GM12878 (cell line): ENCODE measurements around the gene C15orf62. TPM values are rescaled to one million over a fixed set of nuclear protein-coding genes. Genes with fewer than 3 reads are reported as not detected.

Experiments used
- ATAC-seq: fragments of 200-7000 bp; cut with Tn5 transposase; 3 replicates; pipeline ENCODE4 v1.9.1; 2020; ENCODE audit warnings: mild to moderate bottlenecking, moderate library complexity
- BruUV-seq: library from RNA; stranded (reverse); fragments of 400-500 nt; replicated peaks from 2 replicates; lab custom pipeline; 2021; lab: Mats Ljungman, UMichigan
- CTCF ChIA-PET: fragments of 300-600 bp; sonication (Branson Sonifier 250); formaldehyde crosslinking; extraction: SDS; loops from one replicate; lab custom pipeline; 2021; ENCODE audit warnings: inconsistent platforms; lab: Yijun Ruan, JAX
- POLR2A ChIA-PET: fragments of 350-600 bp; formaldehyde crosslinking; extraction: SDS; loops from one replicate; lab custom pipeline; 2021; ENCODE audit warnings: inconsistent platforms; lab: Charles Lee
- RAD21 ChIA-PET: fragments of 300-600 bp; sonication (Branson Sonifier 250); formaldehyde crosslinking; loops from one replicate; lab custom pipeline; 2023; ENCODE audit warnings: antibody characterized with exemption; ENCODE audit not compliant: unreplicated experiment; lab: Charles Lee
- SMC1A ChIA-PET: fragments of 300-600 bp; sonication (Branson Sonifier 250); formaldehyde crosslinking; loops from one replicate; lab custom pipeline; 2023; ENCODE audit not compliant: unreplicated experiment, uncharacterized antibody; lab: Charles Lee
- DNase-seq: peaks from one replicate; pipeline ENCODE4 v3.0.0-alpha.2; 2011; ENCODE audit warnings: low read depth, low spot score
- FAIRE-seq: peaks from 3 replicates; lab custom pipeline; 2011; peaks lifted over from hg19 to GRCh38; lab: Jason Lieb, UNC
- H2AFZ ChIP-seq: 2 replicates; pipeline ENCODE4 v1.6.0; 2011; ENCODE audit warnings: low read depth, low read length, control low read depth; ENCODE audit not compliant: control insufficient read depth
- H3K27ac ChIP-seq: 2 replicates; pipeline ENCODE4 v1.5.1; 2011; ENCODE audit warnings: control low read depth; ENCODE audit not compliant: control insufficient read depth, insufficient read depth
- H3K27me3 ChIP-seq, 2 experiments: replicated peaks in 1 of 2; 2 replicates each; pipeline versions ENCODE4 v1.6.0 to v1.6.1; 2011; ENCODE audit warnings: low read length in 1 of 2; ENCODE audit not compliant: control insufficient read depth in 2 of 2, insufficient read depth in 2 of 2
- H3K36me3 ChIP-seq, 2 experiments: 2 replicates each; pipeline ENCODE4 v1.5.1; 2011; ENCODE audit warnings: low read length in 1 of 2; ENCODE audit not compliant: control insufficient read depth in 2 of 2, insufficient read depth in 2 of 2
- H3K4me1 ChIP-seq: 2 replicates; pipeline ENCODE4 v1.6.1; 2011; ENCODE audit warnings: mild to moderate bottlenecking, low read length, moderate library complexity, mixed read lengths; ENCODE audit not compliant: control insufficient read depth, insufficient read depth
- H3K4me2 ChIP-seq: 2 replicates; pipeline ENCODE4 v1.6.0; 2011; ENCODE audit warnings: control low read depth; ENCODE audit not compliant: control insufficient read depth, insufficient read depth
- H3K4me3 ChIP-seq: fragments of 200-600 bp; sonication (generic); 2 replicates; pipeline ENCODE4 v1.5.1; 2016
- H3K79me2 ChIP-seq: 2 replicates; pipeline ENCODE4 v1.6.0; 2011; ENCODE audit warnings: low read length; ENCODE audit not compliant: control insufficient read depth, insufficient read depth
- H3K9ac ChIP-seq: 2 replicates; pipeline ENCODE4 v1.8.0; 2011; ENCODE audit warnings: low read length, control low read depth, mixed read lengths; ENCODE audit not compliant: control insufficient read depth, insufficient read depth
- H3K9me3 ChIP-seq: replicated peaks from 3 replicates; pipeline ENCODE4 v1.5.1; 2011; ENCODE audit warnings: mild to moderate bottlenecking, low read length; ENCODE audit not compliant: control insufficient read depth, insufficient read depth
- H4K20me1 ChIP-seq: 2 replicates; pipeline ENCODE4 v1.6.0; 2011; ENCODE audit not compliant: control insufficient read depth, insufficient read depth
- CHD1 ChIP-seq: IDR thresholded peaks from 2 replicates; pipeline ENCODE4 v1.6.1; 2012; ENCODE audit warnings: low read depth, low read length, improper control_type of control experiment
- CHD2 ChIP-seq: IDR thresholded peaks from 2 replicates; pipeline ENCODE4 v1.6.1; 2011; ENCODE audit warnings: low read depth, low read length, improper control_type of control experiment, borderline replicate concordance
- EP300 ChIP-seq, 2 experiments: fragments of 150-350 bp in 1 of 2; IDR thresholded peaks; 2 replicates each; pipeline ENCODE4 v1.6.1; 2011 to 2012; ENCODE audit warnings: low read depth in 2 of 2, low read length in 2 of 2, borderline replicate concordance in 1 of 2, improper control_type of control experiment in 1 of 2, inconsistent platforms in 1 of 2; ENCODE audit not compliant: control insufficient read depth in 1 of 2
- GABPA ChIP-seq: IDR thresholded peaks from 2 replicates; pipeline ENCODE4 v1.6.1; 2014; ENCODE audit warnings: antibody characterized with exemption, low read depth, mild to moderate bottlenecking, inconsistent platforms
- HDGF ChIP-seq: fragments of 450-650 bp; IDR thresholded peaks from 2 replicates; pipeline ENCODE4 v1.6.1; 2016; ENCODE audit warnings: antibody characterized with exemption
- IKZF2 ChIP-seq, 2 experiments: fragments of 450-650 bp; IDR thresholded peaks; 2 replicates each; pipeline ENCODE4 v1.6.1; 2017; ENCODE audit warnings: mild to moderate bottlenecking in 2 of 2, moderate library complexity in 2 of 2
- KDM1A ChIP-seq: fragments of 200-600 bp; sonication (generic); IDR thresholded peaks from 2 replicates; pipeline ENCODE4 v1.6.1; 2016; ENCODE audit warnings: borderline replicate concordance
- KLF5 ChIP-seq: fragments of 450-650 bp; IDR thresholded peaks from 2 replicates; pipeline ENCODE4 v1.6.1; 2014; ENCODE audit warnings: mild to moderate bottlenecking; ENCODE audit not compliant: partially characterized antibody
- MYC ChIP-seq: IDR thresholded peaks from 2 replicates; pipeline ENCODE4 v1.6.1; 2011; ENCODE audit warnings: mild to moderate bottlenecking, low read length, moderate library complexity, inconsistent platforms; ENCODE audit not compliant: insufficient read depth, insufficient replicate concordance, insufficient read length, severe bottlenecking
- SMAD1 ChIP-seq: fragments of 450-650 bp; IDR thresholded peaks from 2 replicates; pipeline ENCODE4 v1.6.1; 2018; ENCODE audit warnings: mild to moderate bottlenecking, low read depth; ENCODE audit not compliant: partially characterized antibody
- SMARCA5 ChIP-seq: fragments of 450-650 bp; IDR thresholded peaks from 2 replicates; pipeline ENCODE4 v1.6.1; 2017; ENCODE audit warnings: mild to moderate bottlenecking
- ZNF207 ChIP-seq: fragments of 450-650 bp; IDR thresholded peaks from 2 replicates; pipeline ENCODE4 v1.6.1; 2014; ENCODE audit warnings: antibody characterized with exemption, mild to moderate bottlenecking, borderline replicate concordance
- ZNF622 ChIP-seq: fragments of 450-650 bp; IDR thresholded peaks from 2 replicates; pipeline ENCODE4 v1.6.1; 2017; ENCODE audit warnings: mild to moderate bottlenecking, inconsistent platforms
- WGBS: methylation state at CpG from one replicate; pipeline ENCODE4 v1.1.6; 2016; ENCODE audit warnings: low lambda C conversion rate; ENCODE audit not compliant: insufficient replicate concordance, insufficient coverage; ENCODE audit errors: missing lambda C conversion rate; 5-methylcytosine and 5-hydroxymethylcytosine counted together
- in situ Hi-C: fragments of 300-500 bp; cut with MboI; formaldehyde crosslinking; loops from 9 replicates; pipeline ENCODE4 v1.14.3; 2018; ENCODE audit warnings: mixed read lengths
- intact Hi-C: fragments of 100-400 bp; cut with micrococcal nuclease; formaldehyde crosslinking; loops from one replicate; pipeline ENCODE4 v1.14.2; 2022; ENCODE audit not compliant: unreplicated experiment
- polyA plus RNA-seq, 11 experiments: library from polyadenylated mRNA; depleted of rRNA in 4 of 11; unstranded in 6 of 11; stranded (reverse) in 5 of 11; fragments of >200 nt; fragmentation: Nextera tagmentation in 4 of 11; fragmentation: Illumina TruSeq in 1 of 11; extraction: Ambion mirVana in 4 of 11; extraction: Trizol in 1 of 11; gene quantifications; 1 replicate in 1 of 11; 2 replicates in 10 of 11; pipeline versions ENCODE4 v1.2.1 to v1.2.3, GENCODE V29; 2011 to 2016; ENCODE audit warnings: inconsistent platforms in 2 of 11, missing spikeins in 2 of 11, low read depth in 1 of 11
- total RNA-seq, 4 experiments: library from RNA; depleted of rRNA in 3 of 4; stranded (reverse); fragments of >200 nt in 3 of 4; fragmentation: Illumina TruSeq in 1 of 4; extraction: Trizol in 1 of 4; gene quantifications; 2 replicates each; pipeline versions ENCODE4 v1.2.1 to v1.2.3, GENCODE V29; 2013 to 2021
- TF ChIP-seq, protein P1 (sequence below): IDR thresholded peaks from 2 replicates; pipeline ENCODE4 v1.6.1; 2011; ENCODE audit warnings: borderline replicate concordance, low read depth, mild to moderate bottlenecking, moderate library complexity, low read length; ENCODE audit not compliant: insufficient read depth, poor library complexity, severe bottlenecking
- TF ChIP-seq, protein P2 (sequence below): IDR thresholded peaks from 2 replicates; pipeline ENCODE4 v1.6.1; 2012; ENCODE audit warnings: improper control_type of control experiment, low read depth, low read length; ENCODE audit not compliant: insufficient replicate concordance

The C15orf62 gene
- total and polyA plus RNA-seq, 10 of the 15 experiments (the other 5 are each of a cell fraction or from before 2014, with no cell fraction given), result 0.06 to 0.68 (median 0.40) TPM; not detected in 1

DNA sequence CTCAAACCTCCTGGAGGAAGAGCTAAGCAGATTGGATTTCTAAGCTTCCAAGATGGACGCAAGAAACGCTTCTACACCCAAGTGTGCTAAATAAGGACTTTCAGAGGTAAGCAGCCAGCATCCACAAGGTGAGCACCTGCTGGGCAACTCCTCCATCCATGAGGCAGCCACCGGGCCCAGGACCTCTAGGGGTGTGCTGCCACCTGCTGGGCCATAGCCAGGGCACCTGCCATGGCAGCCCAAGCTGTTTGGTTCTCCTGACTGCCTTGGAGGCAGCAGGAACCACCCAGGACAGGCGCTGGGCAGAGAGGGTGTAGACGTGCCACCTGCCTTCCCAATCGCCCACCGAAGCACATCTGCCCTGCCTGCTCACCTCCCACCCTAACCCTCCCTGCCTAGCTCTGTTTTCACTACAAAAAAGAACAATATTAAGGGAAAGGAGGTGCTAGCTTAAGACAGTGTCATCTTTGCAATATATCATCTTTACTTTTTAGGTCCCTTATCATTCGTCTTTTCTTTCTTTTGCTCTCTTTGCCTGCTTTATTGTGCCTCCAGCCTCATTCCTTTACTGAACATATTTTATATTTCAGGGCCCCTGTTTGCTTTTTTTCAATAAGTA, 12.9 kb downstream of the C15orf62 start (continued):
- TF ChIP-seq CHD2 (no peak), KDM1A (no peak), SMARCA5 (peak; percentile 80), SMAD1 (no peak), CHD1 (no peak)
- TF ChIP-seq, protein P1, sequence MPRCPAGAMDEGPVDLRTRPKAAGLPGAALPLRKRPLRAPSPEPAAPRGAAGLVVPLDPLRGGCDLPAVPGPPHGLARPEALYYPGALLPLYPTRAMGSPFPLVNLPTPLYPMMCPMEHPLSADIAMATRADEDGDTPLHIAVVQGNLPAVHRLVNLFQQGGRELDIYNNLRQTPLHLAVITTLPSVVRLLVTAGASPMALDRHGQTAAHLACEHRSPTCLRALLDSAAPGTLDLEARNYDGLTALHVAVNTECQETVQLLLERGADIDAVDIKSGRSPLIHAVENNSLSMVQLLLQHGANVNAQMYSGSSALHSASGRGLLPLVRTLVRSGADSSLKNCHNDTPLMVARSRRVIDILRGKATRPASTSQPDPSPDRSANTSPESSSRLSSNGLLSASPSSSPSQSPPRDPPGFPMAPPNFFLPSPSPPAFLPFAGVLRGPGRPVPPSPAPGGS, result no peak
- TF ChIP-seq, all 136 proteins: peak for 15

DNA sequence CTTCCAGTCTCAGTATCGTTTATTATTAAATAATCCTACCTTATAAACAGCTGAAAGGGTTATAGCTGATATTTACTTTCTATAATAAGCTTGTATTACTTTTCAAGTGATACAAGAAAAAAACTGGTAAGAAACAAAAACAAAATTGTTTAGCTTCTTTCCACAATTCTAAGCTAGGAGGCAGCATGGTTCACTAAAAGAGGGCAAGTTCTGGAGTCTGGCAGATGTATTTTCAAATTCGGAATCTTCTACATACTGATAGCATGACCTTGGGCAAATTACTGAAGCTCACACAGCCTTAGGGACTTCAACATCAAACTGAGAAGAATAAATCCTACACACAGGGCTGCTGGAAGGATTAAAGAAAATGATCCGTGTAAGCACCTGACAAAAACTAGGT, 15.4 kb downstream of the C15orf62 start:
- intact Hi-C loops (no loop called here), in situ Hi-C loops (loop anchor here (5.0 kb wide), 1 partner anchor 268 kb away; no protein-coding TSS in a partner anchor)
- no peak for ATAC-seq
- Histone ChIP-seq H2AFZ (no peak overlapping the region), H3K9me3 (no peaks in the 10 kb centered on the region), H3K36me3 (peaks cover 0 to 7% of the 10 kb centered on the region in 2 experiments; a peak in 2 of 4 replicates), H3K79me2 (peaks cover 5% of the 10 kb centered on the region), H3K27me3 (no peaks in the 10 kb centered on the region), H3K4me1 (peaks cover 9% of the 10 kb centered on the region), H3K9ac (no peak overlapping the region), H3K4me2 (no peak overlapping the region), H4K20me1 (no peaks in the 10 kb centered on the region), H3K4me3 (no peak overlapping the region), H3K27ac (no peak overlapping the region)
- ChIA-PET POLR2A (interaction anchor here (1.7 kb wide), 1 partner anchor 84 kb away, joined by 4 read pairs; no protein-coding TSS in a partner anchor), CTCF (interaction anchor here (0.7 to 6.6 kb wide), 18 partner anchors 15 to 400 kb away, joined by 3 to 45 read pairs (median 4); partner anchors contain the start of genes C15orf62 and VPS18), SMC1A (interaction anchor here (0.7 to 4.0 kb wide), 15 partner anchors 14 to 265 kb away, joined by 3 to 27 read pairs (median 3); partner anchors contain the start of genes GCHFR, RPUSD2 and VPS18), RAD21 (interaction anchor here (0.8 to 2.9 kb wide), 8 partner anchors 24 to 196 kb away, joined by 3 to 12 read pairs (median 3); partner anchors contain the start of gene VPS18)
- DNase-seq, result no peak
- FAIRE-seq, result no peak
- WGBS, result 95% methylated on average over 3 of the region's 3 CpGs
- no TSS peak for BruUV-seq
- TF ChIP-seq MYC (no peak), ZNF207 (no peak), ZNF622 (no peak), EP300 (IDR thresholded peaks at IDR 0.05; ENCODE audit: borderline replicate concordance in 1 of 2, control insufficient read depth in 1 of 2, low read depth in 2 of 2, low read length in 2 of 2) (no peak), IKZF2 (IDR thresholded peaks at IDR 0.05) (no peak), KLF5 (no peak), HDGF (no peak), GABPA (no peak)
- TF ChIP-seq, protein P2, sequence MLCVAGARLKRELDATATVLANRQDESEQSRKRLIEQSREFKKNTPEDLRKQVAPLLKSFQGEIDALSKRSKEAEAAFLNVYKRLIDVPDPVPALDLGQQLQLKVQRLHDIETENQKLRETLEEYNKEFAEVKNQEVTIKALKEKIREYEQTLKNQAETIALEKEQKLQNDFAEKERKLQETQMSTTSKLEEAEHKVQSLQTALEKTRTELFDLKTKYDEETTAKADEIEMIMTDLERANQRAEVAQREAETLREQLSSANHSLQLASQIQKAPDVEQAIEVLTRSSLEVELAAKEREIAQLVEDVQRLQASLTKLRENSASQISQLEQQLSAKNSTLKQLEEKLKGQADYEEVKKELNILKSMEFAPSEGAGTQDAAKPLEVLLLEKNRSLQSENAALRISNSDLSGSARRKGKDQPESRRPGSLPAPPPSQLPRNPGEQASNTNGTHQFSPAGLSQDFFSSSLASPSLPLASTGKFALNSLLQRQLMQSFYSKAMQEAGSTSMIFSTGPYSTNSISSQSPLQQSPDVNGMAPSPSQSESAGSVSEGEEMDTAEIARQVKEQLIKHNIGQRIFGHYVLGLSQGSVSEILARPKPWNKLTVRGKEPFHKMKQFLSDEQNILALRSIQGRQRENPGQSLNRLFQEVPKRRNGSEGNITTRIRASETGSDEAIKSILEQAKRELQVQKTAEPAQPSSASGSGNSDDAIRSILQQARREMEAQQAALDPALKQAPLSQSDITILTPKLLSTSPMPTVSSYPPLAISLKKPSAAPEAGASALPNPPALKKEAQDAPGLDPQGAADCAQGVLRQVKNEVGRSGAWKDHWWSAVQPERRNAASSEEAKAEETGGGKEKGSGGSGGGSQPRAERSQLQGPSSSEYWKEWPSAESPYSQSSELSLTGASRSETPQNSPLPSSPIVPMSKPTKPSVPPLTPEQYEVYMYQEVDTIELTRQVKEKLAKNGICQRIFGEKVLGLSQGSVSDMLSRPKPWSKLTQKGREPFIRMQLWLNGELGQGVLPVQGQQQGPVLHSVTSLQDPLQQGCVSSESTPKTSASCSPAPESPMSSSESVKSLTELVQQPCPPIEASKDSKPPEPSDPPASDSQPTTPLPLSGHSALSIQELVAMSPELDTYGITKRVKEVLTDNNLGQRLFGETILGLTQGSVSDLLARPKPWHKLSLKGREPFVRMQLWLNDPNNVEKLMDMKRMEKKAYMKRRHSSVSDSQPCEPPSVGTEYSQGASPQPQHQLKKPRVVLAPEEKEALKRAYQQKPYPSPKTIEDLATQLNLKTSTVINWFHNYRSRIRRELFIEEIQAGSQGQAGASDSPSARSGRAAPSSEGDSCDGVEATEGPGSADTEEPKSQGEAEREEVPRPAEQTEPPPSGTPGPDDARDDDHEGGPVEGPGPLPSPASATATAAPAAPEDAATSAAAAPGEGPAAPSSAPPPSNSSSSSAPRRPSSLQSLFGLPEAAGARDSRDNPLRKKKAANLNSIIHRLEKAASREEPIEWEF, result no peak
